COLO668 (cell line): ENCODE measurements around the gene ADORA2A.

Source experiments
- DNase-seq: peaks from one replicate; lab custom pipeline; 2025; ENCODE audit not compliant: unreplicated experiment; lab: John Stamatoyannopoulos, UW

Gene ADORA2A

GRCh38 chr22:24402460-24403192 is 24.8 kb upstream of the ADORA2A start:
- peak; percentile 46 for DNase-seq

GRCh38 chr22:24403346-24403745 is 24.1 kb upstream of the ADORA2A start:
- DNase-seq = no peak

GRCh38 chr22:24404561-24405275 is 22.7 kb upstream of the ADORA2A start:
- DNase-seq = no peak

GRCh38 chr22:24405631-24406321 is 21.6 kb upstream of the ADORA2A start:
- DNase-seq = no peak

- DNase-seq = no peak
Observed at GRCh38 chr22:24406322-24407277, 20.8 kb upstream of the ADORA2A start.

- DNase-seq = no peak
Observed at GRCh38 chr22:24407278-24407665, 20.1 kb upstream of the ADORA2A start.

- no peak for DNase-seq
Observed at GRCh38 chr22:24407884-24408283, 19.5 kb upstream of the ADORA2A start.

- peak; percentile 16 for DNase-seq
Observed at GRCh38 chr22:24408630-24409029, 18.8 kb upstream of the ADORA2A start.

GRCh38 chr22:24409707-24410106 is 17.7 kb upstream of the ADORA2A start:
- DNase-seq = no peak

GRCh38 chr22:24410110-24410856 is 17.1 kb upstream of the ADORA2A start:
- DNase-seq = no peak

GRCh38 chr22:24411256-24412004 is 16.0 kb upstream of the ADORA2A start:
- no peak for DNase-seq

- no peak for DNase-seq
Observed at GRCh38 chr22:24412274-24412673, 15.1 kb upstream of the ADORA2A start.

GRCh38 chr22:24413271-24413670 is 14.1 kb upstream of the ADORA2A start:
- no peak for DNase-seq

GRCh38 chr22:24413736-24414385 is 13.5 kb upstream of the ADORA2A start:
- DNase-seq = no peak

- no peak for DNase-seq
Observed at GRCh38 chr22:24414523-24414922, 12.9 kb upstream of the ADORA2A start.

GRCh38 chr22:24414984-24415945 is 12.1 kb upstream of the ADORA2A start:
- no peak for DNase-seq

- DNase-seq = no peak
Observed at GRCh38 chr22:24416095-24416494, 11.3 kb upstream of the ADORA2A start.

- no peak for DNase-seq
Observed at GRCh38 chr22:24416611-24417010, 10.8 kb upstream of the ADORA2A start.
